Coronary artery (tissue), 2 donors: ENCODE data around the gene HTR7.

Source experiments
- DNase-seq: peaks from one replicate; pipeline ENCODE4 v3.0.0-alpha.2; 2017; ENCODE audit warnings: low spot score
- H3K27ac ChIP-seq, 2 donors: fragments of 200-600 bp; sonication (generic); one replicate each; pipeline ENCODE4 v1.5.1; 2016 to 2019
- H3K4me3 ChIP-seq: fragments of 200-600 bp; sonication (generic); 2 replicates; pipeline ENCODE4 v1.5.1; 2016; ENCODE audit warnings: mild to moderate bottlenecking, moderate library complexity
- TF ChIP-seq, protein P1 (sequence below): fragments of 200-600 bp; sonication (generic); IDR thresholded peaks from one replicate; pipeline ENCODE4 v1.5.1; 2019; ENCODE audit warnings: antibody characterized with exemption

The HTR7 gene

DNA sequence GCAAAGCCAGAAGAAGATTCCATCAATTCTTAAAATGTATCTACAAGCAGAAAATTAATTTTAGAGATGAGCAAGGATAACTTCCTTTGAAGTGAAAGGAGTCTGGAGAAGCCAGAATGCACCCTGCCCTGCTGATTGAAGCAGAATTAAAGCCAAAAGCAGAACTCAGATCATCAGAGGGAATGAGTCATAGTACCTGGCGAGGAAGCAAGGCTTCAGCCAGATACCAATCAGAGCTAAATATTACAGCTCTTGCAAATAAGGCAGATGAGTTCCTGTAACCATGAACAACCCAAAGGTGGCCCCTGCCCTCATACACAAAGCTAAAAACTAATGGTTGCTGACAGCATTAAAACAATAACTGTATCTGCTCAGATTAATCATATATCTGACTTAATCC is 10.4 kb downstream of the HTR7 start:
- TF ChIP-seq, protein P1, sequence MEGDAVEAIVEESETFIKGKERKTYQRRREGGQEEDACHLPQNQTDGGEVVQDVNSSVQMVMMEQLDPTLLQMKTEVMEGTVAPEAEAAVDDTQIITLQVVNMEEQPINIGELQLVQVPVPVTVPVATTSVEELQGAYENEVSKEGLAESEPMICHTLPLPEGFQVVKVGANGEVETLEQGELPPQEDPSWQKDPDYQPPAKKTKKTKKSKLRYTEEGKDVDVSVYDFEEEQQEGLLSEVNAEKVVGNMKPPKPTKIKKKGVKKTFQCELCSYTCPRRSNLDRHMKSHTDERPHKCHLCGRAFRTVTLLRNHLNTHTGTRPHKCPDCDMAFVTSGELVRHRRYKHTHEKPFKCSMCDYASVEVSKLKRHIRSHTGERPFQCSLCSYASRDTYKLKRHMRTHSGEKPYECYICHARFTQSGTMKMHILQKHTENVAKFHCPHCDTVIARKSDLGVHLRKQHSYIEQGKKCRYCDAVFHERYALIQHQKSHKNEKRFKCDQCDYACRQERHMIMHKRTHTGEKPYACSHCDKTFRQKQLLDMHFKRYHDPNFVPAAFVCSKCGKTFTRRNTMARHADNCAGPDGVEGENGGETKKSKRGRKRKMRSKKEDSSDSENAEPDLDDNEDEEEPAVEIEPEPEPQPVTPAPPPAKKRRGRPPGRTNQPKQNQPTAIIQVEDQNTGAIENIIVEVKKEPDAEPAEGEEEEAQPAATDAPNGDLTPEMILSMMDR: no peak
- no peak for DNase-seq
- Histone ChIP-seq H3K4me3 (no peak overlapping the region), H3K27ac (no peak overlapping the region)

DNA sequence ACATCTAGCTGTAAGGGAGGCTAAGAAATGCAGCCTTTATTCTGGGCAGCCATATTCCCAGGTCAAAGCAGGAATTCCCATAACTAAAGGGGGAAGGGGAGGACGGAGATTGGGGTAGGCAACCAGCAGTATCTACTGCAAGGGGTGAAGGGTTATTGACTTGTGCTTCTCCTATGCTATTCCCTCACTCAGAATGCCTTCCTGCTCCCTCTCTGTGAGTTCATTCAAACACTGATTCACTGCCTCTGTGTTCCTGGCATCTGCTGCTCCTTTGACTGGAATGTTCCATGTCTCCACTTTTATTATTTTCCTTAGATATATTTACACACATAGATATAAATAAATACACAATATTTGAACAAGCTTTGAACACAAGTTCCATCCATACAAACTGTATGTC is 11.1 kb downstream of the HTR7 start:
- no peak for DNase-seq
- no peak overlapping the region for H3K27ac ChIP-seq
- TF ChIP-seq, protein P1: no peak
- no peak overlapping the region for H3K4me3 ChIP-seq

DNA sequence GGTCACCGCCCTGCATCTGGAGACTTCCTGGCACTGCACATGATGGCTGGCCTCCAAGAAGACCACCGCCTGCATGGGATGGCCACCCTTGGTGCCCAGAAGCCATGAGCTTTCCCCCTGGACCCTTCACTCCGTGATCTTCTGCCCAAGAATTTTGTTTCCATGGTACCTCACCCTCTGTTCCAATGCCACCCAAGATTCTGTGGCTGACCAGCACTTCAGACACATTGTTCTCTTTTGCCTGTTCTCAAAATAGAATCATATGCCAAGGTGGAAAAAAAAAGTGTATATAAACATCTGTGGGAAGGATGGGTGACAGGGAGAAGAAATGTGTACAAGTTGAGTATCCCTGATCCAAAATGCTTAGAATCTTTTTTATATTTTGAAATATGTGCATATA is 12.1 kb downstream of the HTR7 start:
- no peak overlapping the region for H3K4me3 ChIP-seq
- no peak for DNase-seq
- no peak overlapping the region for H3K27ac ChIP-seq
- TF ChIP-seq, protein P1: no peak

DNA sequence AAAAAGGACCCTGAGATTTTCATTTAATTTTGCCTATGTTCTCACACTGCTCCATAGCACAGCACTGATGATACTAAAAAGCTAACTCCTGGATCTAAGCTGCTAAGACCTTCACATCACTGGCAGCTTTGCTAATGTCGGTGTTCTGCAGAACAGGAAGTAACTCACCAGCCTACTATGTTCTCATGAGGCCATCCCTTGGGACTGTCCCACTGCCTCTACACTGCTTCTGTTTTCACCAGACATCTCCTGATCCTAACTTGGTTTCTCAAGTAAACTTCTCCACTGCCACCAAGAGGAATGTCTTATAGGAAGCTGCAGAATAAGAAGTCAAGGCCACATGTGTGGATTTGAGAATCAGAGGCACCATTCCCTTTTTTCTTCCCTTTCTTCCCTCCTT is 15.1 kb downstream of the HTR7 start:
- H3K27ac ChIP-seq: no peak overlapping the region
- TF ChIP-seq, protein P1: no peak
- DNase-seq: no peak
- no peak overlapping the region for H3K4me3 ChIP-seq

DNA sequence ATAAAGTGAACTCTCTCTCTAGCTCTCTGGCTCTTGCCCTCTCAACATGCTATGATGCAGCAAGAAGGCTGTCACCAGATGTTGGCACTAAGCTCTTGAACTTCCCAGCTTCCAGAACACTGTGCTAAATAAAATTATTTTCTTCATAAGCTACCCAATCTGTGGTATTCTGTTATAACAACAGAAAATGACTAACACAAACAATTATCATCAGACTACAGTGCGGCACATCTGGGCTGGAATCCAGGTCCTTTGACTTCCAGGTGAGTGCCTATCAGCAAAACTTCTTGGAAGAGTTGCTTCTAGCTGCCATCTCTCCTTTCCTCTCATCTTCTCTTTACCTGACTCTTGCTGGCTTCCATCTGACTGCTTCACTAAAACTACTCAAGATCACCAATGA is 20.4 kb downstream of the HTR7 start:
- Histone ChIP-seq H3K4me3 (no peak overlapping the region), H3K27ac (no peak overlapping the region)
- TF ChIP-seq, protein P1: no peak
- no peak for DNase-seq

DNA sequence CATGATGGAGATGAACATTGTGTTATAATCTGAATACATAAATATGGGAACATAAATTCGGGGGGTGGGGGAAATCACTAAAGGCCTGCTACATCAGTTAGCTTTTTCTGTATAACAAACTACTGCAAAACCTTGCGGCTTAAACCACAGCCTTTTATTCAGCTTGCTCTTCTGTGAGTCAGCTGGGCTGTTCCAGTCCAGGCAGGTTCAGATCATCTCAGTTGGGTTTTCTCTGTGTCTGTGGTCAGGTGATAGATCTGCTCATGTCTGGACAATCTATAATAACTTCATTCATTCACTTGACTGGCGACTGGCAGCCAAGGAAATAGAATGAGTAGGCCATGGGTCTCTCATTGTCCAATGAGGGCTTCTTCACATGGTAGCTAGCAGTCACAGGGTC is 23.5 kb downstream of the HTR7 start:
- DNase-seq: no peak
- TF ChIP-seq, protein P1: no peak
- H3K27ac ChIP-seq: no peak overlapping the region
- H3K4me3 ChIP-seq: no peak overlapping the region

DNA sequence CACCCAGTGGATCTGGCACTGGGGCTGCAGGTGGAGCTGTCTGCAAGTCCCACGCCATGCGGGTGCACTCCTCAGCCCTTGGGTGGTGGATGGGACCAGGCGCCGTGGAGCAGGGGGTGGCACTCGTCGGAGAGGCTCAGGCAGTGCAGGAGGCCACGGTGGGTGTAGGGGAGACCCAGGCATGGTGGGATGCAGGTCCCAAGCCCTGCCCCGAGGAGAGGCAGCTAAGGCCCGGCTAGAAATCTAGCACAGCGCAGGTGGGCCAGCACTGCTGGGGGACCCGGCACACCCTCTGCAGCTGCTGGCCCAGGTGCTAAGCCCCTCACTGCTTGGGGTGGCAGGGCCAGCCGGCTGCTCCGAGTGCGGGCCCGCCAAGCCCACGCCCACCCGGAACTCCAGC is 25.7 kb downstream of the HTR7 start:
- H3K27ac ChIP-seq: no peak overlapping the region
- no peak for DNase-seq
- no peak overlapping the region for H3K4me3 ChIP-seq
- TF ChIP-seq, protein P1: no peak
